Measurements from ENCODE around the gene MARCHF10. TPM values are rescaled to one million over a fixed set of nuclear protein-coding genes. Genes with fewer than 3 reads are reported as not detected.
A peak's percentile ranks its signal among the peaks of the same experiment; 100 is the strongest.
"Not testable (repeated sequence)": the region's sequence is repeated elsewhere in the genome, so short reads cannot be mapped to it uniquely, and the experiment has no call there.

MARCHF10 gene
- total RNA-seq, 1 donor from 2014 or later: 0.60 TPM

DNA sequence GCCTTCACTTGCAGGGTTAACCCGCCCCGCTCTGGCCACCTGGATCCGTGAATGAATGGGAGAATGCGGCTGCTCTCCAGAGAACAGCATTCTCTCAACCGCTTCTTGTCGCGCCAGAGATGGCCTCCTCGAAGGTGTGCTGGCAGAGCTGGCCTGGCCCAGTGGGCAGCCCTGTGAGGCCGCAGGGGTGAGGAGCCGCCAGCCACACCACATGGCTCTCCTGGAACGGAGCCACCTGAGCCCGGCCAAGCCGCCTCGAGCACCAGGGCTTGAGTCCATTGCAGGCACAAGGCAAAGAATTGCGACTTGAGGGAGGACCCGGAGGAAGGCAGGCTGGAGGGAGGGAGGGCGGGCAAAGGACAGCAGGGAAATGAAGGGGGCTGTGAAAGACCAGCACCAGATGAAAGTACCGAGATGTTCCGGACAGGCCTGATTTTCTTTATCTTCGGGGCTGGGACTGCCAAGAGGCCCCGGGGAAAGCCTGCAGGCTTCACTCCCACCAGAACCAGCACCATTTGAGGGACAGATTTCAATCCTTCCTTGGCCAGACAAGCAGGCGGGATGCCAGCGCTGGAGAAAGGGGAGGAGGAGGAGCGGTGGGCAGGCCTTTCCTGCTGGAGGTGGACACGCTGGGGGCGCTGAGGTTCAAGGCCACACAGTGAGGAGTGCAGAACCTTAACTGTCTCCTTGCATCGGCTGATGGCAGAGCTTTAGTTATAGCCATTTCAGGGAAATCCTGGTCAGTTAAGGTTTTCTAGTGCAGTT, 111.2 kb downstream of the MARCHF10 start:
- no peak for DNase-seq (ENCODE audit: low read depth)

DNA sequence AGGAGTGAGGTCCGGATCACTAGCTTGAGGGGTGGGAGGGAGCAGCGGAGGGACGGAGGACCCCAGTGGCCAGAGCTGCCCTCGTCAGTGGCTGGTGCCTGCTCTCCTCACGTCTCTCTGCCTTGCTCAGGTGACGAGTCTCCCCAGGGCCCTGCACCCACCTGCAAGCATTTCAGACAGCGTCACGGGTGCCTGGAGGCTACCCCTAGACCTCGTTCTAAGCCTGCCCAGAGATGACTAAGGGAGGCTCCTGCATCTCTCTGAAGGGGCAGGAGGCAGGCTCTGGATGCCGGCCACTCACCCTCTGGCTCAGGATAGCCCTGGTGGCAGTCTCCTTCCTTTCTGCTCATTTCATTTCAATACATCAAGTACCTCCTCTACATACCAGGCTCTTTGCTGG, 111.9 kb downstream of the MARCHF10 start:
- DNase-seq (ENCODE audit: low read depth): no peak

DNA sequence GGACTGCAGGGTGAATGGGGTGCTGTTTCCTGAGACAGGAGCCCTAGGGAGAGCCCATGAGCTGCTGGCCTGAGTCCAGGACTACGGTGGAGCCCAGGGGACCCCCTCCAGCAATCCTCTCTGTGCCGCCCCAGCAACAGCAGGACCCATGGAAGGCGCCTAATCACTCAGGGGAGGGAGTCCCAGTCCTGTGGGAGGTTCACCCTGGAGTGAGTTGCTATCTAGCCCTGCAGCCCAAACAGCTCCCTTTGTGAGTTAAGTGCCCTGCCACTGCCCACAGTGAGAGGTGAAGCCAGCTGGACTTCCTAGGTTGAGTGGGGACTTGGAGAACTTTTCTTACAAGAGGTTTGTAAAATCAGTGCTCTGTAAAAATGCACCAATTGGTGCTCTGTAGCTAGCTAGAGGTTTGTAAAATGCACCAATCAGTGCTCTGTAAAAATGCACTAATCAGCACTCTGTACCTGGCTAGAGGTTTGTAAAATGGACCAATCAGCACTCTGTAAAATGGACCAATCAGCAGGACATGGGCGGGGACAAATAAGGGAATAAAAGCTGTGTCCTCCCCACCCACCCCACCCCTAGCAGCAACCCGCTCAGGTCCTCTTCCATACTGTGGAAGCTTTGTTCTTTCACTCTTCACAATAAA, 112.9 kb downstream of the MARCHF10 start:
- DNase-seq (ENCODE audit: low read depth): not testable (repeated sequence)

DNA sequence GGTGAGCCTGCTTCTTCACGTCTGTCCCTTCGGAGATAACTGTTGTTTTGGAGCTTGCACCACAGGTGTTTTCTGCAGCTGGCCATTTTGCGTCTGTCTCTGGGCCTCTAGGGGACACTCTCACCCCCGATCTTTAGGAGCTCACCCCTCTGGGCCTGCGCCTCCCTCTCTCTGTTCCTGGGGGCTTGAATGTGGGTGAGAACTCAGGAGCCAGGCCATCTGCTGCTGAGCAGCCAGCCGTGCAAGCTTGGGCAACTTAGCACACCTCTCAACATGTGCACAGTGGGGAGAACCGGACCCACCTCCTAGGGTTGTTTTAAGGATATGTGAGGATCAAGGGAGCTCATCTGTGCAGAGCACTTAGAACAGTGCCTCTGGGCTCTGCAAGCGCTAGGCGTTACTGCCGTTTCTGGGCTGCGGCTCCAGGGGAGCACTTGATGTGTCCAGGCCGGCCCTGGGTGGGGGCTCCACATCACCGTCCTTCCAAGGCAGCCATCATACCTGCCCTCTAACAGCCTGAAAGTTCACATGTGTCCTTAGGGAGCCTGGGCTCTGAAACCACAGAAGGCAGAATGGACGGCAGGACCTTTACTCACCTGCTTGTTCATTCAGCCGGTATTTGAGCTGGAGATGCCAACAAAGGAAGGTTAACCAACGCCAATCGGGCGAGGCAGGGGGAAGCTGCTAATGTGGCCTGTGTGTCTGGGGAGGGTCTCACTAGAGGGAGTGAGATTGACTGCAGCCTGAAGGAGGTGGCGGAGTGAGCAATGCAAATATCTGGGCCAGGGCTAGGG, 114.3 kb downstream of the MARCHF10 start:
- DNase-seq (ENCODE audit: low read depth): peak; percentile 39

DNA sequence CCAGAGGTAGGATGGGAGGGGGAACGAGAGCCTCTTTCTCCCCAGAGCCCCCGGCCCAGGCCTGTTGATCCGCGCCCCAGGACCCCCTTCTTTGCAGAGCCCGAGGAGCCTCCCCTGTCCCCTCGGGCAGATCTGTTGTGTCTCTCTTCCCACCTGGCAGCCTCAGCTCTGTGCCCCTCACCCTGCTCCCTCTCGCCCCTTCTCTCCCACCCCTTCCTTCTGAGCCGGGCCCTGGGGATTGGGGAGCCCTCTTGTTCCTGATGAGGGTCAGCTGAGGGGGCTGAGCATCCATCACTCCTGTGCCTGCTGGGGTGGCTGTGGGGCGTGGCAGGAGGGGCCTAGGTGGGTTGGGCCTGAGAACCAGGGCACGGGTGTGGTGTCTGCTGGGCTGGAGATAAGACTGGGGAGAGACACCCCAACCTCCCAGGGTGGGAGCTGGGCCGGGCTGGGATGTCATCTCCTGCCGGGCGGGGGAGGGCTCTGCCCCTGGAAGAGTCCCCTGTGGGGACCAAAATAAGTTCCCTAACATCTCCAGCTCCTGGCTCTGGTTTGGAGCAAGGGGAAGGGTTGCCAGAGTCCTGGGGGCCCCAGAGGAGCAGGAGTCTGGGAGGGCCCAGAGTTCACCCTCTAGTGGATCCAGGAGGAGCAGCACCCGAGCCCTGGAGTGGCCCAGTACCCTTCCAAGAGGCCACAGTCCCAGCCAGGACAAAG, 115.2 kb downstream of the MARCHF10 start:
- DNase-seq (ENCODE audit: low read depth): no peak

DNA sequence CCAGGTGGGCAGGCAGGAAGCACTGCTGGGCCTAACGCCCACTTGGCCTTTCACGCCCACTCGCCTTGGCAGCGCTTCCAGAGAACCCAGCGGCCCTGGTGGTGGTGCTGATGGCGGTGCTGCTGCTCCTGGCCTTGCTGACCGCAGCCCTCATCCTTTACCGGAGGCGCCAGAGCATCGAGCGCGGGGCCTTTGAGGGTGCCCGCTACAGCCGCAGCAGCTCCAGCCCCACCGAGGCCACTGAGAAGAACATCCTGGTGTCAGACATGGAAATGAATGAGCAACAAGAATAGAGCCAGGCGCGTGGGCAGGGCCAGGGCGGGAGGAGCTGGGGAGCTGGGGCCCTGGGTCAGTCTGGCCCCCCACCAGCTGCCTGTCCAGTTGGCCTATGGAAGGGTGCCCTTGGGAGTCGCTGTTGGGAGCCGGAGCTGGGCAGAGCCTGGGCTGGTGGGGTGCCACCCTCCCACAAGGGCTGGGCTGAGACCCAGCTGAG, 115.9 kb downstream of the MARCHF10 start:
- no peak for DNase-seq (ENCODE audit: low read depth)

DNA sequence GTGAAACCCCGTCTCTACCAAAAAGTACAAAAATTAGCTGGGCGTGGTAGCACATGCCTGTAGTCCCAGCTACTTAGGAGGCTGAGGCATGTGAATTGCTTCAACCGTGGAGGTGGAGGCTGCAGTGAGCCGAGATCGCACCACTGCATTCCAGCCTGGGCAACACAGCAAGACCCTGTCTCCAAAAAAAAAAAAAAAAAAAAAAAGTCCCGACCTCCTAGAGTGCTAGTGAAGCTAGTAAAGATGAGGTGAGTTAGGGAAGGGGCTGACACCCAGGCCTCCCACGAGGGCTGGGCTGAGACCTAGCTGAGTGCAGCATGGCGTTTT, 116.6 kb downstream of the MARCHF10 start:
- DNase-seq (ENCODE audit: low read depth): not testable (repeated sequence)

DNA sequence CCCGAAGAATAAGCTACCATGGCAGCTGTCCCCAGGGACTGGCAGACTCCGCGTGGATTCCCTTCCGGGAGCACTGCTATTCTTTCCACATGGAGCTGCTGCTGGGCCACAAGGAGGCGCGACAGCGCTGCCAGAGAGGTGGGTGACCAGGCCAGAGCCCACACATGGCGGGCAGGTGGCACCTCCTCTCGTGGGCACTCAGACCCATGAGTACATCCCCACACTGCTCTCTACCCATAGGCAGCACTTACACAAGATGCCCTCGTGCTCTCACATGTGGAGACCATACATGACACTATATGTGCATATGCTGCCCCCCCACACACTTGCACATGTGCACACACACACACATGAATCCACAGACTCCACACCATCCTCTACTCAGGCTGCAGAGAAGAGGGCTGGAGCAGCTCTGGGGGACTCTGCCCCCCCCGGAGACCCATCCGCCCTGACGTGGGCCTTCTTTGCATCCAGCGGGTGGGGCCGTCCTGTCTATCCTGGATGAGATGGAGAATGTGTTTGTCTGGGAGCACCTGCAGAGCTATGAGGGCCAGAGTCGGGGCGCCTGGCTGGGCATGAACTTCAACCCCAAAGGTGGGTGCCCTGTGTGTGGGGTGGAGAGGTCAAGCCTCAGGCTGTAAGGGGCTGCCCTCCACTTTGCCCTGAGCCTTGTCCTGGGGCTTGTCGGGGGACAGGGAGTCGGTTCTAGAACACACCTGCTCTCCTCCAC, 117.8 kb downstream of the MARCHF10 start:
- no peak for DNase-seq (ENCODE audit: low read depth)

DNA sequence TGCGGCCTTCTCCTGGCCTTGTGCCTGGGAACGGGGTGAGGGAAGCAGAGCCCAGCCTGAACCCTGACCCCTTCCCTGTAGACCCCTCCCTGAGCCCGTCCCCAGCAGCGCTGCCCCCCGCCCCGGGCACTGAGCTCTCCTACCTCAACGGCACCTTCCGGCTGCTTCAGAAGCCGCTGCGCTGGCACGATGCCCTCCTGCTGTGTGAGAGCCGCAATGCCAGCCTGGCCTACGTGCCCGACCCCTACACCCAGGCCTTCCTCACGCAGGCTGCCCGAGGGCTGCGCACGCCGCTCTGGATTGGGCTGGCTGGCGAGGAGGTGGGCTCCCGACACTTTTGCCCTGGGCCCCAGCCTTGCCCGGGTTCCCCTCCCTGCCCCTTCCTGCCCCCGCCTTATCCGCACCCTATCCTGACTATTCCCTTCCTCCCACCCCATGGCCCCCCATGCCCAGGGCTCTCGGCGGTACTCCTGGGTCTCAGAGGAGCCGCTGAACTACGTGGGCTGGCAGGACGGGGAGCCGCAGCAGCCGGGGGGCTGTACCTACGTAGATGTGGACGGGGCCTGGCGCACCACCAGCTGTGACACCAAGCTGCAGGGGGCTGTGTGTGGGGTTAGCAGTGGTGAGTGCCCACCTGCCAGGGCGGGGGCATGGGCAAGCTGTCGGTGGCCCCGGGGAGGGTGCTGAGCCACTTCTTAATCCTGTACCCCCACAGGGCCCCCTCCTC, 118.5 kb downstream of the MARCHF10 start:
- no peak for DNase-seq (ENCODE audit: low read depth)

DNA sequence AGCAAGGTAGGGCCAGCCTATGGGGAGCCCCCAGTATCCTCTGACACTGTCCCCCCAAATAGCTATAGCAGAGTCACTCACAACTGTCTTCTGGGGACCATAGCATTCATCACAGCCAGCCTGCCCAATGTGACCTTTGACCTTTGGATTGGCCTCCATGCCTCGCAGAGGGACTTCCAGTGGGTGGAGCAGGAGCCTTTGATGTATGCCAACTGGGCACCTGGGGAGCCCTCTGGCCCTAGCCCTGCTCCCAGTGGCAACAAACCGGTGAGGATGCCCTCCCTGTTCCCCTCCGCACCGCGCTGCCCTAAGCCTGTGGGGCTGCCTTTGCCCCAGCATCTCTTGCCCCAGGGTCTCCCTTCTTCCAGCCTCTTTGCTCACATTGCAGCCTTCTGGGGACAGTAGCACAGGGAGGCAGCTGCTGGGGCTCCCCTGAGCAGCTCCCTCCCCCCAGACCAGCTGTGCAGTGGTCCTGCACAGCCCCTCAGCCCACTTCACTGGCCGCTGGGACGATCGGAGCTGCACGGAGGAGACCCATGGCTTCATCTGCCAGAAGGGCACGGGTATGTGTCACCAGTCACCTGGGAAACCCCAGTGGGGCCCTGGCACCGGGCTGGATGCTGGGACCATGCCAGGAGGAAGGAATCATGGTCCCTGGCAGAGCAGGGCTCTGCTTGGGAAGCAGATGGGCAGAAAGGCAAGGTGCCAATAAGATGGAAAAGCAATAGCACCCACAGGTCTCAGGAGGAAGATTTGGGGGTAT, 119.5 kb downstream of the MARCHF10 start:
- DNase-seq (ENCODE audit: low read depth): no peak

DNA sequence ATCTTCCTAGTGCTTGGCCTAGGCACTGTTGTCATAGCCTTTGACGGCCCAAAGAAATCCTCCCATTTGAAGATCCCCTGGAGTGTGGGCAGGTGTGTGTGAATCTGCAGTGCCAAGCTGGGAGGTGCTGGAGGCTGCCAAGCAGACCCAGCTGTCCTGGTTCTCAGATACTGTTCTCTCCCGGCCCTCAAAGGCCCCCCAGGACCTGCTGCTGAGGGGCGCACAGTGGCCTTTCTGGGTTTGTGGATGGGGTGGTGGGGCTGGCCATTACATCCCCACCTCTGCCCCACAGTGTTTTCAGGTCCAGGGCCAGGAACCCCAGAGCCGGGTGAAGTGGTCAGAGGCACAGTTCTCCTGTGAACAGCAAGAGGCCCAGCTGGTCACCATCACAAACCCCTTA, 120.1 kb downstream of the MARCHF10 start:
- DNase-seq (ENCODE audit: low read depth): no peak

DNA sequence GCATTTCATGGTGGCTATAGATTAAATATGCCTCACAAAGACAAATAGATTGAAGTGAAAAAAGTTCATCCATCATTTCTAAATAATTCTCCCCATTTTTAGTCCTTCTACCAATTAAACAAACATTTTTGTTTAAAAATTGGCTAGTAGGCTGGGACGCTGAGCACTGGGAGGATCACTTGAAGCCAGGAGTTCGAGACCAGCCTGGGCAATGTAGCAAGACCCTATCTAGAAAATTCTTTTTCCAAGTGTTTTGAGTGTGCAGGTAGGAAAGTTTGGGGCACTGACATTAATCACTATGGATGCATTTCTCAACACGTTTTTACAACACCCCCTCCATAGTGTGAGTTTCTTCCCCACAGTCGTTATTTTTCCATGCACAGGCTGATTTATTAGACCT, 123.9 kb downstream of the MARCHF10 start:
- DNase-seq (ENCODE audit: low read depth): no peak

DNA sequence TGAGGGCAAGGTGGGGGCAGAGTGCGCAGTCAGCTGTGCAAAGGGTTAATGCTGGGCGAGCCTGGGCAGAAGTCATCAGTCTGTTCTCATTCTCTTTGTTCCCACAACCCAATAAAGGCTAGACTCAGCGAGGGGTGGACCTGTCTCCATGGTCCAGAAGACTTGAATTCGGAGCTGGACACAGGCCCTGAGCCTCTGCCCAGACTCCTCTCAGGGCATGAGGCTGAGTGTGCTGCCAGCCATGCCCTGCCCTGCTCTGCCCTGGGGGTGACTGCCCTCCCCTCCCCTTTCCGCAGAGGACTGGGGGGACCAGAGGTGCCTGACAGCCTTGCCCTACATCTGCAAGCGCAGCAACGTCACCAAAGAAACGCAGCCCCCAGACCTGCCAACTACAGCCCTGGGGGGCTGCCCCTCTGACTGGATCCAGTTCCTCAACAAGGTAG, 126.2 kb downstream of the MARCHF10 start:
- DNase-seq (ENCODE audit: low read depth): no peak

DNA sequence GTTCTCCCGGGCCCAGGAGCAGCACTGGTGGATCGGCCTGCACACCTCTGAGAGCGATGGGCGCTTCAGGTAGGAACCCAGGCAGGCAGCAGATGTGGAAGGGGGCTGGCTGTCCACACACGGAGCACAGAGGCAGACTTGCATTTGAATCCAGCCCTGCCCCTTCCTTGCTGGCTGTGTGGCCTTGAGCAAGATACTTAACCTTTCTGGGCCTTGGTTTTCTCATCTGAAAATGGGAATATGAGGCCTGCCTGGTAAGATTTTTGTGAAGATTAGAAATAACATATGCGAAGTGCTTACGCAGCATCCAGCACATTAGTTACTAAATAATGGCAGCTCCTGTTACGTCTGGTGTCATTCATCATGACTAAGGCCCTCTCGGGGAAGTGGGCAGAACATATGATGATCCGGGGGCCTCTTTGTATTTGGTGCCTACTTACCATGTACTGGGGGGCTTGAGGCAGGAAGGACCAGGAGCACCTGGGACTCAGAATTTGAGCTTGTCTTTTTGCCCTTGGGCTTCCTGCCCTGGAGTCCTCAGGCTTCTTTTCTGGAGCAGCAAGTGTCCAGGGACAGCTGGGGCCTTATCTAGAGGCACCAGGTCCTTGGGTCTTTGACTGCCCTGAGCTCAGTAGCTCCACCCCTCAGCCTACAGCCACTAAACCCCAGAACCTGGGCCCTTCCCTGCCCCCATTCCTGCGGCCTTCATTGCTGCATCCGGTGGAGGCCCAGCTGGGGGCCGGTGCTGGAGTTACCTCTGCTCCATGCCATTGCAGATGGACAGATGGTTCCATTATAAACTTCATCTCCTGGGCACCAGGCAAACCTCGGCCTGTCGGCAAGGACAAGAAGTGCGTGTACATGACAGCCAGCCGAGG, 126.8 kb downstream of the MARCHF10 start:
- DNase-seq (ENCODE audit: low read depth): no peak

DNA sequence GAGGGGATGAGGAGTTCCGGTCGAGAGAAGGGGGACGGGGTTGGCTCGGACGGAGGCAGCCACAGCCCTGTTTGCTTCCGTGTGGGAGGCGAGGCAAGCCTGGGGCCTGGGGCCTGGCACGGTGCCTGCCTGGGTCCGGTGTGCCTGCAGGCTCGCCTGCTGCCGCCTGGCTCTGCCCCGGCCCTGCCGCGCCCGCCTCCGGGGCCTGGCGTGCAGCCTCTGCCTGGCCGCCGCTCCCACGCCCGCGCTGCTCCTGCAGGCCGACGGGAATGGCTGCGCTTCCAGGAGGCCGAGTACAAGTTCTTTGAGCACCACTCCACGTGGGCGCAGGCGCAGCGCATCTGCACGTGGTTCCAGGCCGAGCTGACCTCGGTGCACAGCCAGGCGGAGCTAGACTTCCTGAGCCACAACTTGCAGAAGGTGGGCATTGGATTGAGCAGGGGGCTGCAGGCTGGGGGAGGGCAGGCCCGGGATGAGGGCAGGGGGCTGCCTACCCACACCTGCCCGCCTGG, 127.5 kb downstream of the MARCHF10 start:
- no peak for DNase-seq (ENCODE audit: low read depth)

DNA sequence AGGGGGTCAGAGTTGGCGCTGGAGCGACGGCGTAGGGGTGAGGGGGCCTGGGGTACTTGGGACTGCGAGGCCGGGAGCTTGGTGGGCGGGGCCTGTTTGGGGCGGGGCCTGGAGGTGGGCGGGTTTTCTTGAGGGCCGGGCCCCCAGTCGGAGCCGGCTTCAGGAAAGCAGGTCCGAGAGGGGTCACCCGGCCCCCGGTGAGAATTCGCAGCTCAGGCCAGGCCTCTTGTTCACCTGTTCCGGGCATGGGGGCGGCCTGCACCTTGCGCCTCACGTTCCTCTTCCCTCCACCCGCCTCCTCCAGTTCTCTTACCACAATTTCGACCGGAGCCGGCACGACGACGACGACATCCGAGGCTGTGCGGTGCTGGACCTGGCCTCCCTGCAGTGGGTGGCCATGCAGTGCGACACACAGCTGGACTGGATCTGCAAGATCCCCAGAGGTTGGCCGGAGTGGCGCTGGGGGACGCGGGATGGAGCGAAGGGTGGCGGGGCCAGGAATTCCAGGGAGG, 128.2 kb downstream of the MARCHF10 start:
- DNase-seq (ENCODE audit: low read depth): no peak

DNA sequence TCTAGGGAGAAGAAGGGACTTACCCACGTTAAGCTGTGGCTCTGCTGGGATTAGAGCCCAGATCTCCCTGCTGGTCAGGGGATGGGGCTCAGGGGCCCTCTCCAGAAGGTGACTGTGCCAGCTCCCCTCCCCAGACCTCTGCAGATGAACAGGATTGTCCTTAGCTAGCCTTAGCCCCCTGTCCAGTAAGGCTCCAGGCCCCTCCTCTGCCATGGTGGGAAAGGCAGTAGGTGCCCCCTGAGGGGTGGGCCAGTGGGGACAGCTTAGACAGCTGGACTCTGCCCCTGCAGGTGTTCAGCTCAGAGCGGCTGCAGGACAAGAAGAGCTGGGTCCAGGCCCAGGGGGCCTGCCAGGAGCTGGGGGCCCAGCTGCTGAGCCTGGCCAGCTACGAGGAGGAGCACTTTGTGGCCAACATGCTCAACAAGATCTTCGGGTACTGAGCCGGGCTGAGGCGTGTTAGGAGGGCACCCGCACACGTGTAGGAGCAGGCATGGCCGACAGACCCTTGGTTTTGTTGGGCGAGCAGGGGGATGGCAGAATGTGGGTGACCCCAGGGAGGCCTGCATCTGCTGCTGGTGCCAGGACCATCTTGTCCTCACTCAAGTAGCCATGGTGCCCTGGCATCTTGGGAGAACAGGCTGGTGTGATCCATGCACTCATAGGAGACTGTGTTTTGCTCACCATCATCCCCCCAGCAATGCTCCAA, 129.7 kb downstream of the MARCHF10 start:
- no peak for DNase-seq (ENCODE audit: low read depth)
